Erythroblast (primary cell): ENCODE data around the gene POU2AF3.

Experiments used
- GATA1 ChIP-seq: IDR thresholded peaks from 2 replicates; pipeline ENCODE4 v1.6.1; 2011; ENCODE audit warnings: low read depth, mild to moderate bottlenecking, control low read depth, low read length, moderate library complexity
- POLR2A ChIP-seq: IDR thresholded peaks from 2 replicates; pipeline ENCODE4 v1.6.1; 2011; ENCODE audit warnings: mild to moderate bottlenecking, low read length

GRCh38 chr11:111306321-111306720 is 8.0 kb downstream of the POU2AF3 start:
- TF ChIP-seq POLR2A (no peak), GATA1 (no peak)
